H1 (cell line): ENCODE measurements around the gene PRKCD. TPM values are rescaled to one million over a fixed set of nuclear protein-coding genes. Genes with fewer than 3 reads are reported as not detected.

Experiments
- CTCF ChIA-PET: fragments of 300-600 bp; sonication (Branson Sonifier 250); formaldehyde crosslinking; loops from one replicate; lab custom pipeline; 2021; ENCODE audit not compliant: partially characterized antibody; lab: Charles Lee
- POLR2A ChIA-PET: fragments of 300-600 bp; sonication (Branson Sonifier 250); formaldehyde crosslinking; loops from one replicate; lab custom pipeline; 2021; ENCODE audit warnings: inconsistent platforms; ENCODE audit not compliant: partially characterized antibody; lab: Charles Lee
- DNase-seq, 2 experiments: peaks; one replicate each; pipeline versions ENCODE4 v3.0.0 to v3.0.0-alpha.2; 2010 to 2022; ENCODE audit warnings: low spot score in 2 of 2, low read depth in 1 of 2, mixed read lengths in 1 of 2
- FAIRE-seq: peaks from 2 replicates; lab custom pipeline; 2011; peaks lifted over from hg19 to GRCh38; lab: Jason Lieb, UNC
- H2AFZ ChIP-seq: 2 replicates; pipeline ENCODE4 v1.8.1; 2012; ENCODE audit warnings: low read length, inconsistent platforms
- H2AK5ac ChIP-seq: 2 replicates; pipeline ENCODE4 v1.6.1; 2013; ENCODE audit warnings: low read depth, low read length
- H2BK120ac ChIP-seq: replicated peaks from 2 replicates; pipeline ENCODE3; 2013; ENCODE audit warnings: low read depth, low read length, inconsistent platforms
- H2BK12ac ChIP-seq: 2 replicates; pipeline ENCODE4 v1.6.1; 2013; ENCODE audit warnings: low read depth, low read length
- H2BK15ac ChIP-seq: 2 replicates; pipeline ENCODE4 v1.6.1; 2013; ENCODE audit warnings: low read length
- H2BK20ac ChIP-seq: 2 replicates; pipeline ENCODE4 v1.6.1; 2013; ENCODE audit warnings: low read length
- H2BK5ac ChIP-seq: 2 replicates; pipeline ENCODE4 v1.6.1; 2013; ENCODE audit warnings: low read depth, low read length
- H3K14ac ChIP-seq: 2 replicates; pipeline ENCODE4 v1.6.1; 2013; ENCODE audit warnings: inconsistent platforms; ENCODE audit not compliant: insufficient read length
- H3K18ac ChIP-seq: 2 replicates; pipeline ENCODE4 v1.6.1; 2013; ENCODE audit warnings: low read length; ENCODE audit errors: extremely low read depth
- H3K23ac ChIP-seq: 2 replicates; pipeline ENCODE4 v1.6.1; 2013; ENCODE audit warnings: inconsistent platforms; ENCODE audit not compliant: insufficient read length
- H3K23me2 ChIP-seq: 2 replicates; pipeline ENCODE4 v1.6.1; 2013; ENCODE audit warnings: low read depth, low read length
- H3K27ac ChIP-seq: 2 replicates; pipeline ENCODE4 v1.6.1; 2011; ENCODE audit warnings: low read depth, low read length, inconsistent platforms
- H3K27me3 ChIP-seq, 4 experiments: replicated peaks in 1 of 4; 1 replicate in 1 of 4; 2 replicates in 3 of 4; pipeline versions ENCODE4 v1.6.1 to v1.8.1; 2011 to 2013; ENCODE audit warnings: low read length in 3 of 4, mild to moderate bottlenecking in 3 of 4, inconsistent platforms in 2 of 4, mixed read lengths in 2 of 4, moderate library complexity in 1 of 4; ENCODE audit not compliant: control insufficient read depth in 3 of 4, insufficient read depth in 3 of 4; ENCODE audit errors: extremely low read depth in 1 of 4
- H3K36me3 ChIP-seq, 4 experiments: 2 replicates each; pipeline versions ENCODE4 v1.6.1 to v1.8.1; 2011 to 2013; ENCODE audit warnings: mild to moderate bottlenecking in 4 of 4, low read length in 3 of 4, moderate library complexity in 2 of 4, control low read depth in 1 of 4, inconsistent platforms in 1 of 4; ENCODE audit not compliant: insufficient read depth in 4 of 4, control insufficient read depth in 2 of 4
- H3K4ac ChIP-seq: replicated peaks from 2 replicates; pipeline ENCODE3; 2013; ENCODE audit warnings: low read length, low read depth, mixed read lengths, inconsistent platforms; ENCODE audit not compliant: insufficient read length
- H3K4me1 ChIP-seq, 4 experiments: replicated peaks in 1 of 4; 1 replicate in 1 of 4; 2 replicates in 3 of 4; pipeline versions ENCODE4 v1.6.1 to v1.8.1; 2011 to 2013; ENCODE audit warnings: low read length in 3 of 4, inconsistent platforms in 2 of 4, mixed read lengths in 1 of 4; ENCODE audit not compliant: insufficient read depth in 4 of 4, control insufficient read depth in 3 of 4
- H3K4me2 ChIP-seq, 2 experiments: 2 replicates each; pipeline versions ENCODE4 v1.6.1 to v1.8.1; 2011 to 2013; ENCODE audit warnings: low read depth in 2 of 2, low read length in 2 of 2, control low read depth in 1 of 2, inconsistent platforms in 1 of 2, mild to moderate bottlenecking in 1 of 2; ENCODE audit not compliant: insufficient read depth in 1 of 2
- H3K4me3 ChIP-seq, 4 experiments: fragments of 200-600, 300-600 bp in 1 of 4; sonication (generic), shearing (Covaris generic), sonication (Bioruptor Twin) in 1 of 4; 2 replicates each; pipeline versions ENCODE4 v1.5.1 to v1.8.1; 2011 to 2016; ENCODE audit warnings: low read length in 4 of 4, low read depth in 3 of 4, control low read depth in 2 of 4, inconsistent platforms in 2 of 4, mild to moderate bottlenecking in 2 of 4, mixed read lengths in 1 of 4, moderate library complexity in 1 of 4; ENCODE audit not compliant: insufficient read depth in 2 of 4; ENCODE audit errors: extremely low read depth in 1 of 4
- H3K56ac ChIP-seq: replicated peaks from 2 replicates; pipeline ENCODE3; 2013; ENCODE audit warnings: low read depth, mild to moderate bottlenecking, mixed read lengths, low read length, inconsistent platforms; ENCODE audit not compliant: insufficient read length
- H3K79me1 ChIP-seq: 2 replicates; pipeline ENCODE4 v1.6.1; 2013; ENCODE audit warnings: low read depth, low read length, control low read depth
- H3K79me2 ChIP-seq, 2 experiments: 2 replicates each; pipeline versions ENCODE4 v1.6.1 to v1.8.1; 2012 to 2013; ENCODE audit warnings: low read length in 2 of 2, mild to moderate bottlenecking in 2 of 2, inconsistent platforms in 1 of 2; ENCODE audit not compliant: insufficient read depth in 2 of 2, control insufficient read depth in 1 of 2
- H3K9ac ChIP-seq, 4 experiments: replicated peaks in 1 of 4; 1 replicate in 1 of 4; 2 replicates in 3 of 4; pipeline versions ENCODE4 v1.6.1 to v1.8.1; 2011 to 2013; ENCODE audit warnings: low read depth in 3 of 4, low read length in 3 of 4, control low read depth in 2 of 4, mild to moderate bottlenecking in 2 of 4, moderate library complexity in 2 of 4, inconsistent platforms in 1 of 4; ENCODE audit errors: extremely low read depth in 1 of 4
- H3K9me3 ChIP-seq, 2 experiments: 2 replicates each; pipeline versions ENCODE4 v1.6.1 to v1.8.1; 2012 to 2013; ENCODE audit warnings: mild to moderate bottlenecking in 2 of 2, moderate library complexity in 2 of 2, control low read depth in 1 of 2, inconsistent platforms in 1 of 2, low read depth in 1 of 2, low read length in 1 of 2, mixed read lengths in 1 of 2; ENCODE audit not compliant: insufficient read depth in 2 of 2
- H4K20me1 ChIP-seq, 2 experiments: replicated peaks in 1 of 2; 2 replicates each; pipeline versions ENCODE3 to v1.8.1; 2011 to 2013; ENCODE audit warnings: inconsistent platforms in 2 of 2, low read length in 2 of 2, mild to moderate bottlenecking in 1 of 2; ENCODE audit not compliant: insufficient read depth in 2 of 2, control insufficient read depth in 1 of 2
- H4K5ac ChIP-seq: 2 replicates; pipeline ENCODE4 v1.6.1; 2013; ENCODE audit warnings: low read length, low read depth, mixed read lengths, inconsistent platforms; ENCODE audit not compliant: insufficient read length
- H4K8ac ChIP-seq: 2 replicates; pipeline ENCODE4 v1.8.0; 2013; ENCODE audit warnings: mild to moderate bottlenecking, moderate library complexity, low read length, inconsistent platforms; ENCODE audit not compliant: insufficient read depth; ENCODE audit errors: extremely low read depth
- H4K91ac ChIP-seq: replicated peaks from 2 replicates; pipeline ENCODE3; 2013; ENCODE audit warnings: low read length, mixed read lengths, inconsistent platforms; ENCODE audit not compliant: insufficient read length
- BRCA1 ChIP-seq: IDR thresholded peaks from 2 replicates; pipeline ENCODE4 v1.6.1; 2012; ENCODE audit warnings: low read depth, low read length, improper control_type of control experiment
- E2F6 ChIP-seq: IDR thresholded peaks from 2 replicates; pipeline ENCODE4 v1.6.1; 2012; ENCODE audit warnings: inconsistent platforms
- FOSL1 ChIP-seq: IDR thresholded peaks from 2 replicates; pipeline ENCODE4 v1.6.1; 2011; ENCODE audit warnings: mild to moderate bottlenecking, low read depth, low read length, moderate library complexity; ENCODE audit not compliant: insufficient read depth
- HDAC6 ChIP-seq: IDR thresholded peaks from one replicate; pipeline ENCODE4 v1.7.1; 2012; ENCODE audit warnings: low read depth, mild to moderate bottlenecking, inconsistent platforms, low read length, moderate library complexity
- MAX ChIP-seq: IDR thresholded peaks from 2 replicates; pipeline ENCODE4 v1.6.1; 2012; ENCODE audit warnings: inconsistent platforms
- POLR2A ChIP-seq, 2 experiments: IDR thresholded peaks; 1 replicate in 1 of 2; 2 replicates in 1 of 2; pipeline ENCODE4 v1.6.1; 2011; ENCODE audit warnings: low read depth in 2 of 2, low read length in 2 of 2, mild to moderate bottlenecking in 2 of 2; ENCODE audit errors: control extremely low read depth in 1 of 2
- TAF1 ChIP-seq: IDR thresholded peaks from 2 replicates; pipeline ENCODE4 v1.6.1; 2011; ENCODE audit warnings: mild to moderate bottlenecking, low read depth, low read length
- TBP ChIP-seq: IDR thresholded peaks from 2 replicates; pipeline ENCODE4 v1.6.1; 2011; ENCODE audit warnings: low read depth, low read length, improper control_type of control experiment
- WGBS, 2 experiments: shearing (Covaris generic) in 1 of 2; methylation state at CpG; one replicate each; pipeline versions ENCODE4 v1.1.6 to v1.1.7; 2013 to 2015; ENCODE audit warnings: low lambda C conversion rate in 2 of 2, mixed read lengths in 2 of 2, inconsistent platforms in 1 of 2, low coverage in 1 of 2, missing lambda C conversion rate in 1 of 2; ENCODE audit not compliant: insufficient replicate concordance in 2 of 2, insufficient coverage in 1 of 2, insufficient read length in 1 of 2; ENCODE audit errors: extremely low coverage in 1 of 2, missing lambda C conversion rate in 1 of 2; 5-methylcytosine and 5-hydroxymethylcytosine counted together
- polyA plus RNA-seq, 7 experiments: library from polyadenylated mRNA; depleted of rRNA in 3 of 7; stranded (reverse) in 5 of 7; unstranded in 2 of 7; fragments of >200 nt in 5 of 7; fragments of 200-250 nt in 2 of 7; gene quantifications; 1 replicate in 5 of 7; 2 replicates in 1 of 7; 4 replicates in 1 of 7; pipeline versions ENCODE4 v1.2.1 to v1.2.3, GENCODE V29; 2011 to 2013; ENCODE audit warnings: missing spikeins in 2 of 7, mixed read lengths in 2 of 7
- total RNA-seq: library from RNA; stranded (reverse); fragmentation: NEBNext Ultra II Directional; extraction: Animal tissue kit (Norgen Biotek cat#: 25700); gene quantifications from 2 replicates; pipeline ENCODE4 v1.2.1, GENCODE V29; 2021

The PRKCD gene
- total and polyA plus RNA-seq, 2 of the 8 experiments (the other 6 are each of a cell fraction or from before 2014, with no cell fraction given) = 22.6 to 23.9 TPM

- 0 out of 2 replicates have a peak overlapping the region, but pooled peaks have one; percentile 34 for H2BK20ac ChIP-seq
- DNase-seq (no peak), FAIRE-seq (no peak)
- no peak overlapping the region; the same call in 1 of the 2 replicates for H2AK5ac ChIP-seq
- H3K18ac ChIP-seq = peak overlapping the region; percentile 68
- H3K27ac ChIP-seq = no peak overlapping the region
- WGBS, 2 experiments = 76% methylated on average over 17 of the region's 17 CpGs; no CpG with 5 or more reads in 1 of the 2 experiments
- ChIA-PET POLR2A (interaction anchor here (0.8 to 4.8 kb wide), 6 partner anchors 32 to 351 kb away, joined by 3 to 22 read pairs (median 6); partner anchors contain the start of genes DCP1A and RFT1), CTCF (interaction anchor here (0.7 to 8.3 kb wide), 37 partner anchors 9 to 352 kb away, joined by 3 to 164 read pairs (median 5); partner anchors contain the start of genes PRKCD and RFT1)
- H3K9ac ChIP-seq = no peak overlapping the region; a peak in 2 of 7 replicates
- no peak overlapping the region for H4K91ac ChIP-seq
- H2AFZ ChIP-seq = peak overlapping the region; percentile 97
- H3K36me3 ChIP-seq = no peaks in the 10 kb centered on the region; a peak in 1 of 8 replicates
- H3K4ac ChIP-seq = peak overlapping the region; percentile 17
- H4K5ac ChIP-seq = no peak overlapping the region
- no peaks in the 10 kb centered on the region; a peak in 1 of 7 replicates for H3K27me3 ChIP-seq
- H3K56ac ChIP-seq = no peak overlapping the region
- H2BK120ac ChIP-seq = no peak overlapping the region
- no peak overlapping the region for H3K4me2 ChIP-seq
- no peak overlapping the region for H3K4me3 ChIP-seq
- H3K79me2 ChIP-seq = no peaks in the 10 kb centered on the region
- H3K79me1 ChIP-seq = no peaks in the 10 kb centered on the region
- H4K20me1 ChIP-seq = no peaks in the 10 kb centered on the region
- peaks cover 0 to 19% (median 10%) of the 10 kb centered on the region in 4 experiments; a peak in 5 of 7 replicates for H3K4me1 ChIP-seq
- H3K14ac ChIP-seq = no peak overlapping the region
- H2BK12ac ChIP-seq = peak overlapping the region; percentile 32; the same call in 1 of the 2 replicates
- no peak overlapping the region; the same call in 1 of the 2 replicates for H2BK5ac ChIP-seq
- no peaks in the 10 kb centered on the region for H3K23me2 ChIP-seq
- peak overlapping the region; percentile 31; the same call in 1 of the 2 replicates for H2BK15ac ChIP-seq
- H4K8ac ChIP-seq = 0 out of 2 replicates have a peak overlapping the region, but pooled peaks have one; percentile 45
- H3K23ac ChIP-seq = no peak overlapping the region
- H3K9me3 ChIP-seq = no peaks in the 10 kb centered on the region
- TF ChIP-seq BRCA1 (peak; percentile 74; the same call in 1 of the 2 replicates), FOSL1 (no peak), E2F6 (peak; percentile 44; the same call in 1 of the 2 replicates), TBP (peak; percentile 55; the same call in 1 of the 2 replicates), MAX (peak; percentile 82), HDAC6 (no peak), TAF1 (peak; percentile 57), POLR2A (IDR thresholded peaks at IDR 0.05; ENCODE audit: control extremely low read depth in 1 of 2, low read depth in 2 of 2, low read length in 2 of 2) (peak in 1 of 2 experiments; percentile 48; a peak in 1 of 3 replicates)
These were observed 35.8 kb downstream of the PRKCD start for GRCh38 chr3:53196575-53197407.
